Activated CD8-positive, alpha-beta memory T cell treated with anti-CD3 and anti-CD28 coated beads, Interleukin-2, amount 50 U/mL, for 4 hours (primary cell): ENCODE data around the gene RAB1A.

Source experiments
- DNase-seq: peaks from one replicate; pipeline ENCODE4 v3.0.0-alpha.2; 2020

The RAB1A gene

GRCh38 chr2:65085148-65085547 is 44.8 kb downstream of the RAB1A start:
- DNase-seq: no peak

DNA sequence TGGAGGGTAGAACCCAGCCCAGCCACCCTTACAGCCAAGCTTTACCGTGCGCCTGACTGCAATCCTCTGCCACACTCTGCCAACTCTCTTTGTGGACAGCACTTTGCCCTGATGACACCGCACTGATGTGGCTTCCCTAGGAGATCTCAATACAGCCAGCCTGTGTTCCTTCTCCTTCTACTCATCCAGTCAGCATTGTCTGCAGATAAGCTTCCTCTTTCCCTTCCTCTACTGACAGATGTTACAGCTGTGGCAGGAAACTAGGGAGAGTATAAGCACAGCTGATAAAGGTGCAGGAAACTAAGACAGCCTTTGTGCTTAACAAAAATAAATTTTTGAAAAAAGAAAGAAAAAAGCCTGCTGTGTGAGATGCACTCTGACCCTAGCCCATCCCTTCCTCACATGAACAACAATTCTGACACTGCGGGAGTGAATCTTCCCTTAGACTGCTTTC is 48.6 kb downstream of the RAB1A start:
- no peak for DNase-seq

GRCh38 chr2:65079017-65079416 is 50.9 kb downstream of the RAB1A start:
- DNase-seq: no peak

GRCh38 chr2:65077898-65078297 is 52.0 kb downstream of the RAB1A start:
- DNase-seq: no peak

DNA sequence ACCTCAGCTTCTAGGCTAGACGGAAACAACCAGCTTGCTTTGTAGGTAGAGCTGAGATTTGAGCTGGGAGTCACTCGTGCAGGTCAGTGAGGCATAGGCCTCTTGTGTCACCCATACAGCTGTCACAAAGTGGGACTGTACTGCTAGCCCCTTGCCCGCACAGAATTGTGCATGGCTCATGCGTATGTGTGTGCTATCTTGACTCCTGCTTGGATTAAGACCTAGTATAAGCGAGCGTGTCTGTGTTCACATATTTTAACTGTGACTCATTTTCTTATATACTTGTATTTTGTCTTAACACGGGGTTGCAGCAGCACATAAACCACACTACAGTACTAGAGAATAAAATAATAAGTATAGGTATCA is 53.6 kb downstream of the RAB1A start:
- no peak for DNase-seq

DNA sequence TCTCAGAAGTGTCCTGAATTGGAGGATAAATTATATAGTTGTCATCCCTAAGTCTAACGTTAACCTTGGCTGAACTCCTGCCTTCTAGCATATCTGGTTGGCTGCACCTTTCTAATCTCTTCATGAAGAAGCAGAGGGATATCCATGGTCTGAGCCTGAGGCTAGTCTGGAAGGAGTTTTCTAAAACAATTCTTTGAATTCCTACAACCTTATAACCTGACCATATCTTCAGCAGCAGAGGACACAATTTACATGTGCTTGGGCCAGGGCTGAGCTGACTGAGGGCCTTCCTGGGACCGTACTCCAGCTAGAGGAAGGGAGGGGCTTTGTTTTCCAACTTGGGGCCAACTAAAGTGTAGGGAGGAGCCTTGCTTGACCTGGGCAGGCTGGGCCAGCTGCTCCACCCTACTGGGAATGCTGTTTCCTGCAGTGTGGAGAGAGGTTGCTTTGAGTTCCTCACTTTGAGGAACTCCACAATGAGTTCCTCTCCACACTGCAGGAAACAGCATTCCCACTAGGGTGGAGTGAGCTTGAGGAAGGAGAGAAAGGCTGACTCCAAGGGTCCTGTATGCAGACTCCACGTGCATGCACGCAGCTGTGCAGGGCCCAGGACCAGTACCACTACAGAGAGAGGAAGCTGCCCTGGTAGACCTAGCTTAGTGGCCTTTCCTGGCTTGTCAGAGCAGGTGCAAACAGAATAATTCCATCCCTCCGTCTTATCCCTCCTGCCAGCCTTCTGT is 54.1 kb downstream of the RAB1A start:
- DNase-seq: no peak

DNA sequence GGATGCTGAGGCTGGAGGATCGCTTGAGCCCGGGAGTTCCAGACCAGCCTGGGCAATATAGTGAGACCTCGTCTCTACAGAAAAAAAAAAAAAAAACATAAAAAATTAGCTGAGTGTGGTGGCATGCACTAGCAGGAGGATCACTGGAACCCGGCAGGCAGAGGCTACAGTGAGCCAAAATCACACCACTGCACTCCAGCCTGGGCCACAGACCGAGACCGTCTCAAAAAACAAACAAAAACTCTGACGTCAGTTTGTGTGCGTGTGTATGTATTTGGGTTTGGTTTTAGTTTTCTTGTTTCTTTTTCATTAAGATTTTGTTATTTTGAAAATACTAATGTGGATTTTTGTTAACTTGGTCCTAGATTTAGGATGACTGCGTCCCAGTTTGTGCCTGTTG is 54.7 kb downstream of the RAB1A start:
- DNase-seq: no peak

- no peak for DNase-seq
These were observed 55.9 kb downstream of the RAB1A start for GRCh38 chr2:65073879-65074565.

- no peak for DNase-seq
These were observed 57.5 kb downstream of the RAB1A start for GRCh38 chr2:65072181-65072970.

- no peak for DNase-seq
These were observed 58.3 kb downstream of the RAB1A start for GRCh38 chr2:65071499-65072180.

DNA sequence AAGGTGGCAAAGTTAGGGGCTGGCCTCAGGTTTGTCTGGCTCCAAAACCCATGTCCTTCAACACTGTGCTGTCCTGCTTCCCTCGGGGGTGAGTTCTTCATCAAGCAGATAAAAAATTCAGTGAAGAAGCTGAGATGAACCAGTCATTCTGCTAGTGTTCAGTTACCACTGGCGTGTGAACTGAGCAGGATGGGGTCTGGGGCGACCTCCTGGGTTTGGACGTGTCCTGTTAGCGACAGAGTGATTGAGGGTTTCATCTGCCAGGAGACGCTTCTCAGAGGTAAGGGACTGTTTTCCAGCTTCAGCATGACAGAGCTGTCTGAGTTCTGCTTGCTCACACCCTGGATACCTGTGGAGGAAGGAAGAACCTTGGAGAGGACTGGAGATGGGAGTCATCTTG is 59.0 kb downstream of the RAB1A start:
- no peak for DNase-seq

DNA sequence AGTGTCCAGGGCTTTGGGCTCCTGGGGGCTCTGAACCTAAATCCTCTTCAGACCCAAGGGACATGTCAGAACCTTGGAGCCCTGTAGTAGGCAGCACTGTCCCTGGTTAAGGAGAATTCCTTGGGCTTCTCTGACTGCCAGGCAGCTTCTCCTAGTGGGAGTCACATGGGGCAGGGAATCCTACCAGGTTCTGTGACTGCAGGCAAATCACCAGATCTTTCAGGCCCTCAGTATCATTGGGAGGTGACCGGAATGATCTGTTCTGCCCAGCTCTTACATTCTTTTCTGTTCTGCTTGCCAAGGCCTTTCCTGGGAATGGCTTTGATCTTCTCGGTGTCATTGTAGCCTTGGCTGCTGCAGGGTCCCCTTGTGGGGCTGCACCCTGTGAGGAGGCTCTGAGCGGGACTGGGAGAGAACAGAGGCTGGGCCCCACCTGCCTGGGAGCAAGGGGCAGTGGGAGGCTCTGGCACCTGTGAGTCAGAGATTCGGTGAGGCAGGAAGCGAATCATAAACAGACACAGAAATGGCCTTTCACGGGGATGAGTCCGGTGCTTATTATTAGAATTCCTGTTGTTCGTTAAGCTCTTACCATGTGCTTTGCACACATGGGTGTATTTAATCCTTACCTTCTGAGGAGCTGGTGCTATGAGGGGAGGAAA is 59.6 kb downstream of the RAB1A start:
- DNase-seq: no peak

DNA sequence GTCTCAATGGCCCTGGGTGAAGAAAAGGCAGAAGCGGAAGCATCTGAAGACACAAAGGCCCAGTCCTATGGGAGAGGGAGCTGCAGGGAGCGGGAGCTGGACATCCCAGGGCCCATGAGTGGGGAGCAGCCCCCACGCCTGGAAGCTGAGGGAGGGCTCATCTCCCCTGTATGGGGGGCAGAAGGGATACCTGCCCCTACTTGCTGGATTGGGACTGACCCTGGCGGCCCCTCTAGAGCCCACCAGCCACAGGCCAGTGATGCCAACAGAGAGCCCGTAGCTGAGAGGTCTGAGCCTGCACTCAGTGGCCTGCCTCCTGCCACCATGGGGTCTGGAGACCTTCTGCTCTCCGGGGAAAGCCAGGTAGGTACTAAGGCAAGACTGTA is 60.5 kb downstream of the RAB1A start:
- no peak for DNase-seq

DNA sequence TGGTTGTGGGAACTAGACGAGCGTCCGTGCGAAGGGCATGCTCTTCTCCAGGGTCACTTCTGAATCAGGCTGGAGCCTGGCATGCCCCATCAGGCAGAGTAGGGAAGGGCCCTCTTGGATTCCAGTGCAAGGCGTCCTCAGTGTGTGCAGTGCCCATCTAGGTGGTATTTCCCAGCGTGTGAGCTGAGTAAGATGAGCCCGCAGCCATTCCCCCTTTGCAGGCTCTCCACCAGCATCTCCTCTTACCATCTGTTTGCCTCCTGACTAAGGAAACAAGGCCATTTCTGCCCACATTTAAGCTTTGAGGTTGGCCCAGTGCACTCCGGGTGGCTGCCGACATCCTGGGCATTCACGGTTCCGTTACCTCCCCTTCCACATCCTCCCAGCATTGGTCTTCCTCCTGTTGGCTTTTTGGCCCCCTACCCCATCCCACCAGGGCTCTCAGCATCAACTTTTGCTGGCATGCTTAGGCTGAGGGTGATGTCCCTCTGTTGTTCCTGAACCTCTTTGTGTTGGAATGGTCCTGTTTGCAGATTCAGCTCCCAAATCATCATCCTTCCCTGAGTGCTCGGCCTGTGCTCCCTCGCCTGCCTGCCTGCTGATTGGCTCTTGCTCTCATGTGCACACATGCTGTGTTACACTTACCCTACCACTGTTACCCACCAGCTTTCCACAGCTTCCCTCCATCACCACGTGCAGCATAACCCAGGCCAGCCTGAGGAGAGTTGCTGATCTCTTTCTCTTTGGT is 61.9 kb downstream of the RAB1A start:
- DNase-seq: no peak

GRCh38 chr2:65064728-65065552 is 65.0 kb downstream of the RAB1A start:
- no peak for DNase-seq

DNA sequence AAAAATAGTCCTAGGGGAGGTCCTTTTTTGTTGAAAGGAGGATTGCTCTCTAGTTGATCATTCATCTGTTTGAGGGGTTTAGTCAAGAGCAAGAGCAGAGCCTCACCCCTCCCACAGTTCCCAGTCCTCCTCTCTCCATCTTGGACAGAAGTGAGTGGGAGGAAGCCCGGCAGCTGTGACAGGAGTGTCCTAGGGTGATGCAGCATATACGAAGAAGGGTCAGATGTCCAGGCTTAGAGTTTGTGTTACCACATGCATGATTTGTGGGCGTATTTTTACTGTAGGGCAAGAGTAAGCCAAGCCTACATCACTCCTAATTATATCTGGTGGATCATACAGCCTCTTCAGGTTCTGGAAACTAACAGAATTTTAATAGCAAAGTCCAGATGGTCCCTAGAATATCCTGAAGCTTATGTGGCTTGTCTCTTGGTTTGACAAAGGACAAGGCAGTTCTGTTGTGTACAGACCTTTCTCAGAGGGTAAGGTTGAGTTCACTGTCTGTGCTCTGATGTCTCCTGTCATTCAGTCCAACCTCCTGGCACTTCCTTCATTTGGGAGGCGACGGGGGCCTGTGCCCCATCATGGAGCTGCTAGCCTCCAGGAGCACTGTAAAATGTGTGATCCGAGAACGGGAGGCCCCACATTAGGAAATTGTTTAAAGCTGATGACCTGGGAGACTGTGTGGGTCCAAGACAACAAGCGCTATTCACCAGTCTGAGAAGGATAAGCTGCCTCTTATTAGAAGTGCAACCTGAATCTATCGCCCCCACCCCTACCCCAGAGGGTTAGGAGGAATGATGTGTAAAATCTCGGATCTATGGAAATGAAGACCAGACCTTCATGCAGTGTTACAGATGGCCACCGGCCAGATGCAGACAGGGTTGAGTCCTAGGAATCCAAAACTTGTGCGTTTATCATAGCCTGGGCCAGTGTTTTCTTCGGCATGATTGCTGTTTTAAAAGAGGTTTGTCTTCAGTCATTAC is 66.8 kb downstream of the RAB1A start:
- DNase-seq: no peak

DNA sequence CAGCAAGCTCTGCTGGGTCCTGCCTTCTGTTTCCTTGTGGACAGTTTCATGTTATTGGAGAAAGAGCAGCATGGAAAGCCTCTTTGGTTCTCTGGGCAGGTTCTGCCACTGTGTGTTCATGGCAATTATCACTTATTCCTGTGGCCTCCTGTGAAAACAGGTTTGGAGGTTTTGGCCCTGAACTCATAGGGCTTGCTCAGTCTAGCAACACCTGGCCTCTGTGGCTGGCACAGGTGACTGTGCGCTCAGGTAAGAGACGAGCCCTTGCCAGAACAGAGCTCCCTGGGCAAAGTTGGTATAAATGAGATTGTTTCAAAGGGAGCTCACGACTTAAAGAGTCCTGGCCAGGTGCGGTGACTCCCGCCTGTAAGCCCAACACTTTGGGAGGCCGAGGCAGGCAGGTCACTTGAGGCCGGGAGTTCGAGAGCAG is 68.0 kb downstream of the RAB1A start:
- DNase-seq: no peak

DNA sequence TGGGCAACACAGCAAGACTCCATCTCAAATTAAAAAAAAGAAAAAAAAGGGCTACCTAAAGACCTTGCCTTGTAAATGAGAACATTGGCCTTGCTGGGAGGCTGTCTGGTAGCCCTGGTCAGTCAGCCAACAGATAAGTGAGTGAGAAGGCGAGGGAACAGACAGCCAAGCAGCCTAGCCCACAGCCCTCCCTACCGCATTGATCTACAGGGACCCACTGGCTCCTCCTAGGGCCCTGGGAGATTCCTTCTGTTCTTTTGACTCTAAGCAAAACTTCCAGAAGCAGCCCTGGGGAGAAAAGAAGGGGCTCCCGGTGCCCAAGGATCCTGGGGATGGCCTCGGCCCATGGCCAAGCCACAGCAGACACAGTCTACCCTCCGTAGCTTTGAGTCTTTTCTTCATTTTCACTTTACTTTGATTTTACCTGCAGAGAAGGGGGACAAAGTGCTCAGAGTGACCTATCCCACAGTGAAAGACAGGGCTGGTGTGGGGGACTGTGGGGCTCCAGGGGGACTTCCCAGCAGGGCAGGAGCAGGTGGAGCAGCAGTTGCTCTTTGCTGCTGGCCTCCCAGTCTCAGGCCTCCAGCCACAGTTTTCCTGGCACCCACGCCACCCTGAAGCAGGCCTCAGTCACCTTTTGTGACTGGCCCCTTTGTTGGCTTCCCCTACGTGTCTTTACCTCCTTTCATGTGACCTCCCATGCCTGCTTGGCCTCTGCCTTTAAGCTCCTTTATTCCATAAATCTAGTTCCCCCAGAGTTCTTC is 68.6 kb downstream of the RAB1A start:
- DNase-seq: no peak

DNA sequence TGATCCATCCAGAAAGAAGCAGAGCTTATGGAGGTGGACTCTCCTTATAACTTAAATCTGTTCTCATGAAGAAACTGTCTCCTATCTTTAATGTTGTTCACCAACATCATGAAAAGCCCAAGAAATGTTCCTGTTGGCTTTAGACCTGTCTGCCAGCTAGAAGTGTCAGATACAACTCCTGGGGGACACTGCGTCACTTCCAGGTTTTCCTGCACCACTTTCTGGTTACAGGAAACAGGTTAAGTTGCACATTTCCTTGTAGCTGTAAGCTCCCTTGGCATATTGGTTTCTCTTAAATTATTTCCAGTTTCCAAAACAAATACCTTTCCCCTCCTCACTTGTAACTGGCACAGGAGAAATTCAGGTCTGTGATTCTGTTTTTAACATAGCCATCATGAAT is 70.8 kb downstream of the RAB1A start:
- DNase-seq: no peak
